HCT116 (cell line): ENCODE measurements around the gene DLG5.

Source experiments
- CBX3 ChIP-seq: IDR thresholded peaks from 2 replicates; pipeline ENCODE4 v1.6.1; 2012; ENCODE audit warnings: low read depth
- CEBPB ChIP-seq: IDR thresholded peaks from 2 replicates; pipeline ENCODE4 v1.6.1; 2012; ENCODE audit warnings: low read depth
- CTCF ChIP-seq, 3 experiments: fragments of 200-600 bp in 1 of 3; sonication (generic) in 1 of 3; IDR thresholded peaks in 2 of 3; conservative IDR thresholded peaks in 1 of 3; 2 replicates each; pipeline ENCODE4 v1.5.1; 2012 to 2017; ENCODE audit warnings: low read depth in 2 of 3, low read length in 2 of 3, antibody characterized with exemption in 1 of 3, borderline replicate concordance in 1 of 3, control low read depth in 1 of 3, mild to moderate bottlenecking in 1 of 3, mixed read lengths in 1 of 3, mixed run types in 1 of 3, moderate library complexity in 1 of 3; ENCODE audit not compliant: insufficient read depth in 1 of 3
- EZH2 ChIP-seq: fragments of 200-600 bp; sonication (generic); IDR thresholded peaks from 2 replicates; pipeline ENCODE4 v1.6.1; 2017; ENCODE audit warnings: antibody characterized with exemption, mixed run types
- EZH2phosphoT487 ChIP-seq: fragments of 200-600 bp; IDR thresholded peaks from 2 replicates; pipeline ENCODE4 v1.6.1; 2018; ENCODE audit warnings: antibody characterized with exemption, borderline replicate concordance
- JUND ChIP-seq: IDR thresholded peaks from 2 replicates; pipeline ENCODE4 v1.6.1; 2012
- MAX ChIP-seq: IDR thresholded peaks from 2 replicates; pipeline ENCODE4 v1.6.1; 2012
- POLR2A ChIP-seq: IDR thresholded peaks from 2 replicates; pipeline ENCODE4 v1.7.0; 2011; ENCODE audit warnings: borderline replicate concordance; ENCODE audit not compliant: insufficient read depth, insufficient read length; ENCODE audit errors: extremely low read depth
- POLR2AphosphoS5 ChIP-seq: IDR thresholded peaks from 2 replicates; pipeline ENCODE4 v1.6.1; 2011; ENCODE audit warnings: mild to moderate bottlenecking, low read depth, low read length, moderate library complexity
- SIN3A ChIP-seq: IDR thresholded peaks from 2 replicates; pipeline ENCODE4 v1.6.1; 2012; ENCODE audit warnings: low read depth
- TCF7L2 ChIP-seq: IDR thresholded peaks from 2 replicates; pipeline ENCODE4 v1.7.0; 2011; ENCODE audit warnings: borderline replicate concordance, inconsistent platforms; ENCODE audit not compliant: insufficient read depth, insufficient read length; ENCODE audit errors: extremely low read depth
- YY1 ChIP-seq: IDR thresholded peaks from 2 replicates; pipeline ENCODE4 v1.6.1; 2011; ENCODE audit warnings: low read length, low read depth, moderate library complexity, mild to moderate bottlenecking; ENCODE audit not compliant: insufficient replicate concordance; ENCODE audit errors: extremely low read depth

DNA sequence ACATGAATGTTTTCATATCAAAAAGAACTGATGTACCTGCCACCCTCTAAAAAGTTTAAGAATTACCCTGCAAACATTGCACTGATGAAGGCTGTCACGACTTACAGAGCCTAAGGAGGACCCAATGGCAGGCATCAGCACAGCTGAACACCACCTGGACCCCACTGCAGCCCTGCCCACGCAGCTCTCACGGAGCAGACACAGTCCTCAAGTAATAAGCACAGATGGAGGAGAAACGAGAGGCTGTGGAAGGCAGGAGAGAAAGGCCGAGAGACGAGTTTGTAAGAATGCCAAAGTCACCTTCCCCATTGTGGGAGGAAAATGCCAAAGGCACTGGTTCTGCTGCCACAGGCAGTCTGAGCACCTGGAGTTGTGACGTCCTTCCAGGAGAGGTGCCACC, 135.0 kb downstream of the DLG5 start:
- TF ChIP-seq CTCF (IDR thresholded peaks at IDR 0.05 in 2 of 3, conservative IDR thresholded peaks at IDR 0.05 in 1 of 3; ENCODE audit: borderline replicate concordance in 1 of 3, insufficient read depth in 1 of 3, low read depth in 2 of 3, low read length in 2 of 3) (no peak), JUND (no peak), MAX (no peak), POLR2AphosphoS5 (no peak), POLR2A (no peak), TCF7L2 (no peak), EZH2 (no peak), EZH2phosphoT487 (no peak), SIN3A (no peak), CBX3 (no peak), CEBPB (no peak), YY1 (no peak)
